GM21737 (cell line): ENCODE measurements around the gene PGLYRP2.

ENCODE experiments used
- ATAC-seq: cut with Tn5 transposase; IDR thresholded peaks from one replicate; pipeline ENCODE4 v1.9.1; 2021; ENCODE audit warnings: mild to moderate bottlenecking, moderate library complexity; ENCODE audit not compliant: unreplicated experiment

PGLYRP2 gene

DNA sequence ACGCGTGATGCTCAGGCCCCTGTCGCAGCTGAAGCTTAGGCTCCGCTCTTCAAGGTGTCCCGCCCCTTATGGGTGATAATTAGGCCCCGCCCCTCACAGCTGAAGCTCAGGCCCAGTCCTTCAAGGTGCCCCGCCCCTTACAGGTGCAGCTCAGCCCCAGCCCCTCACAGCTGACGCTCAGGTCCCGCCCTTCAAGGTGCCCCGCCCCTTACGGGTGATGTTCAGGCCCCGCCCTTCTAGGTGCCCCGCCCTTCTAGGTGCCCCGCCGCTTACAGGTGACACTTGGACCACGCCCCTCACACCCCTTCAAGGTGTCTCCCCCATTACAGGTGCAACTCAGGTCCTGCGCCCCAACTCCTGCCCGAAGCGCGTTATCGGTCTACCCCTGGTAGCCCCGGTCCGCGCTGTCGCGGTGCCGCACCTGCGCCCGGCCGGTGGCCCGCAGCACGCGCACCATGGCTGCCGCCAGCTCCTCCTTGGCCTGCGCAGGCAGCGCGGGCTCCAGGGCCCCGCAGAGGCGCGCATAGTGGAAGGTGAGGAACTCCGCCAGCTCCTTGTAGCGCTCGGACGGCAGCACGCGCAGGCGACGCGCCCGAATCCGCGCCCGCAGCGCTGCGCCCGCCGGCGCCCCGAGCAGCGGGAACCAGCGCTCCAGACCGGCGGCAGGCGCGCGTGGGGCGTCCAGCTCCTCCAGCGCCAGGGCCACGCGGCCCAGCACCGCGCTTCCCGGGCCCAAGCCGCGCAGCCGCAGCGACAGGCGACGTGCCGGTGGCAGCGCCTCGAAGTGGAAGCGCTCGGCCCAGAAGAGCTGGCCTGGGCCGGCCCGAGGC is 22.2 kb downstream of the PGLYRP2 start:
- no peak for ATAC-seq

DNA sequence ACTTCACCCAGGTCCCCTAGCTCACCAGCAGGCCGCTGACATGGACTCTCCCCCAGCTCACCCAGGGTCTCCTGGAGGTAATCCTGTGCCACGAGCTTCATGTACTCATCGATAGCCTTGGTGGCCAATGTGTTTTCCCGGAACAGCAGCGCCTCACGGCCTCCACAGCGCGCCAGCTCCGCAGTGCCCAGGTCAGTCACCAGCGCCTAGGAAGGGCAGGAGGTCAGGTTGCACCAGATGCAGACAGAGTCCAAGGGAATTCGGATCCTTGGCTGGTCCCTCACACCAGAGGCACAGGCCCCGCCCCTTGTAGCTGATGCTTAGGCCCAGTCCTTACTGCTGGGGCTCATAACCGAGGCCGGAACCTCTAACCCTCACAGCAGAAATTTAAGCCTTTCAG is 22.9 kb downstream of the PGLYRP2 start:
- no peak for ATAC-seq

DNA sequence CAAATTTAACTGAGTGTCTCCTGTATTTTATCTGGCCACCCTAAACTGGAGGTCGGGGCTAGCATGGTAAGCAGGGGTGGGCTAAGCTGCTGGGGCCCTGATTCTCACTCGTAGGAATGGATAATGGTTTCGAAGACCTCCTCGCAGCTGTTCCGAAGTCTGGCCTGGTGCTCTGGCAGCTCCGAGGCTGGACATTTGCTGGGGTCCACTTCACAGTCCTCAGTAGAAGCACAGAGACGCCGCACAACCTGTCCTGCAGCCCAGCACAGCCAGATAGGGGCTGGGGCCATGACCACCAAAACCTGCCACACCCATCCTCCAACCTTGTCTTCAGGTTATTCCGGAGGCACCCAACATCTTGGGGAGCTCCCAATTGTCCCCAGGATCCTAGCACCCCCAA is 23.3 kb downstream of the PGLYRP2 start:
- no peak for ATAC-seq

DNA sequence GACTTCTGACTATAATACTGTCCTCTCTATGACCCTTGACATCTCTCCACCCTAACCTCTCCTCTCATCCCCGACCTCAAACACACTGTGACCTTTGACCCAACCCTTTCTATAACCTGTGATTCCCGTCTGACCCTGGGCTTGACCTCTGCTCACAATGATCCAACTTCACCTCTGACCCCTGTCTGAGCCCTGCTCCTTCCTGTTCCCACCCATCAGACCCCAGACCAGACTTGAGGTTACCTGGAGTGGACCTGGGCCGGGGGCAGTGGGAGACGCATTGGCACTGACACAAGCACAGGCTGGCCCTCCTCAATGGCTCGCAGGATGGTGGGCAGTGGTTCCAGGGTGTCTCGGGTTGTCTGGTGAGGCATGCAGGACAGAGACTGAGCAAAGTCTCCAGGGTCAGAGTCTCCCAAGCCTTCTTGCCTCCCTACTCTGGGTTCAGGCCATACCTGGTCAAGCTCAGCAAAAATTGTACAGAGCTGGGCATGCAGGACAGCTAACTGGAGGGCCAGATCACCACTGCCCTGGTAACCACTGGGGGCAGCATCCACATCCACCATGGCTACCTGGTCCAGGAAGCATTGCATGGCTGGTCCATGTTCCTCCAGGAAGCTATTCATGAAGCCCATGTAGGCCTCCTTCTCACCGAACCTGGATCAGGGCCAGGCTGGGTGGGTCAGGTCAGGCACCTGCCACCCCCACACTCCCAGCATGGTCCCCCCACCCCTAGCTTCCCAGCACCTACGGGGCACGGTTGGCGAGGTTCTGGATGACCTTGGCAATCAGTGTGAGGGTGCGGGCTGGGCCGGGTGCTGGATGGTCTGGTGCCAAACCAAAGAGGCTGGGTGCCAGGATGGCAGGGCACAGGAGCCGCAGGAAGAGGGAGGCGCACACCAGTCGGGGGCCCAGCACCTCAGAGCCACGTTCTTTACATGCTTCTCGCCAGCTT is 25.1 kb downstream of the PGLYRP2 start:
- no peak for ATAC-seq

DNA sequence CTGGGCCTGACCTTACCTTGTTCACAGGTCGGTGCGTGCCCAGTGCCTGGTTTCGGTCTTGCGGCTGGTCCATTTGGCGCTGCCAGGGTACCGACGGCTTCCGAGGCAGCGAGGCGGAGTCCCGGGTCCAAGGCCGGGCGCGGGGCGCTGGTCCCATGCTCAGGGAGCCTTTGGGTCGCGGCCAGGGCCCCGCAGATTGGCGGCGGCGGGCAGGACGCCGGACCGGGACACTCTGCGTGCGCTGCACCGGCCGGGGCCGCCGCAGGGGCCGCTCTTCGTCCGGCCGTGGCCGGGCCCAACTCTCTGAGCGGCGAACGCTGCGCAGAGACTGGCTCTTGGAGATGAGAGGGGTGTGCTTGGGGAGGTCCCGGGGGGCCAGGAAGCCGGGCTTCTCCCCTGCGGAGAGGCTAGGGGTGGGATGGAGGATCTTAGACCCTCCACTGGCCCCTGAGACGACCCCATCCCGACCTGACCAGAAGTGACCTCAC is 26.2 kb downstream of the PGLYRP2 start:
- ATAC-seq, result no peak

DNA sequence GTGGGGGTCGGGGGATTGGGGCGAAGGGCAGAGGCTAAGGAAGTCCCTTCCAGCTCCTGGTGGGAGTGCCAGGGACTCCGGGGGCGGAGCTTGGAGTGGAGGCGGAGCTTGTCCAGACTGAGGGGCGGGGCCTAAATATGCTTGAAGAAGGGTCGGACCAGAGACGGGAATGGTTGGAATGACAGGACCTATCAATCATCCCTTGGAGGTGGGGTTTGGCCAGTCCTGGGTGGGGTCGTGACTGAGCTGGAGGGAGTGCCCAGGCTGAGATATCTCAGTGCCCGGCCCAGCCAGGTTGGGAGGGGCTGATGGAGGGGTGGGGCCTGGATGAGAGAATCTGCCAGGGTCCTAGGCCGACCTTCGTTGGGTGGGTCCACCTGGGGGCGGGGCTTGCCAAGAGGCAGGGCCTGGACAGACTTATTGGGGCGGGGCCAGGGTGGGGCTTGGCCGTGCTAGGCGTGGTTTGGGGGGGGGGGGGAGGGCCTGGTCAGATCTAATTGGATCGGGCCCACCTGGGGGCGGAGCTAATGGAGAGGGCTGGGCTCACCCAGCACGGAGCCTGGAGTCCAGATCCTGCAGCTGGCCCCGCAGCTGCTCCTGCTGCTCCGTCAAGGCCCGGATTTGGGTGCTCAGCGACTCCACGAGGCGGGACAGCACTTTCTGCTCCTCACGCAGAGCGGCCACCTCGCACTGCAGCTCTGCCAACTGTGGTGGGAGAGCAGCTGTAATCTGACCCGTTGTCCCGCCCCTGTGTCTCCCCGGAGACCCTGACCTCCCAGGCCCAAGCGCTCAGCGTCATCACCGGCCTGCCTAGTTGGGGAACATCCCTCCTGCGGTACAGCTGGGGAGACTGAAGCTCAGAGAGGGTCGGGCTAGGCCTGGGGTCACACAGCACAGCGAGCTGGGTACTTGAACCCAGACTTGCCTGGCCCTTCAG is 26.9 kb downstream of the PGLYRP2 start:
- no peak for ATAC-seq

DNA sequence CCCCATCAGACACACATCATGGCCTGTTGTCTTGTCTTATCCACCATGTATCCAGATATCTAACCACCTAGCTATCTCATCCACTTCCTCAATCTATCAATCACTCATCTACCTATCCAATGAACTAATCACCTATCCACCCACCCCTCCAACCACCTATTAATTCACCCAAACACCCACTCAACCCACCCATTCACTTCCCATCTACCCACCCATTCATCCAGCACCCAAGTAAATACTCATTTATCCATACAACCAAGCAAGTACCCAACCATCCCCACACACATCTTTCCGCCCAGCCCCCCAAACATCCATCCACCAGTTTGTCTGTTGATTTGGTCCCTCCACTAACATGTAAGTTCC is 28.8 kb downstream of the PGLYRP2 start:
- ATAC-seq, result no peak

DNA sequence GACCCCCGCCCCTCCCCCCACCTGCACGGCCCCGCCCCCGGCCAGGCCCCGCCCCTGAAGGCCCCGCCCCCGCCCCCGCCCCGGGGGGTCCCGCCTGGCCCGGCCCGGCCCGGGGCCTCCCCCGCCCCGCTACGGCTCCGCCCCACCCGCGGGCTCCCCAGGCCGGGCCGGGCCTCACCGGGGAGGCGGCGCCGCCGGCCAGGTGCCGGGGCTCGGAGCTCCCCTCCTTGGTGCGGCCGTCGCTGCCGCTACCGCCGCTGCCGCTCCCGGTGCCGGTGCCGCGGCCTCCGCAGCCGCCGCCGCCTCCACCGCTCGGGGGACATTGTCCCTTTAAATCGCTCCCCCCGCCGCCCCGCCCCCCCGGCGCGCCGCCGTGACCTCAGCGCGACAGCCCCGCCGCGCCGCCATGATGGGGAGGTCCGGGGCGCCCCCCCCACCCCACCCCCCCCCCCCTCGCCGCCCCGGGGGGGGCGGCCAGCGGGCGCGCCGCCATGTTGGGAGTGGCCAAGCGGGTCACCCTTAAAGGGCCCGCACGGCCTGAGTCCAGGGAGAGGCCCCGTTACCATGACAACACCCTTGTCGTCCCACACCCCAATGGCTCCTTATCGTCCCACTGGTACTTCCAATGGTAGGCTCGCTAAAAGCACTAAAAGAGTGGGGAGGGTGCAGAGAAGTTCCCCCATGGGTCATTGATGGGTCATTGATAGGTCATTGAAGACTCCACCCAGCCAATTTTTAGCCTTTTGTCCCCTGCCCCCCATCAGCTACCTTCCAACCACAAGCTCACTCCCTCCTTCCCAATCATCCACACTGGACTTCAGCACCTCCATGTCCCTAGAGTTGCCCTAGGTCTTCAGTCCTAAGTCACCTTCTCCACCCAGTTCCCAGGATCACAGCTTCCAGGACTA is 29.4 kb downstream of the PGLYRP2 start, which contains the start of gene WIZ:
TSS of gene WIZ (minus strand) at position 337 of the 908 bp plus-strand sequence. CDS start 1,649 bp downstream, outside the sequence.
- peak; percentile 46 for ATAC-seq

DNA sequence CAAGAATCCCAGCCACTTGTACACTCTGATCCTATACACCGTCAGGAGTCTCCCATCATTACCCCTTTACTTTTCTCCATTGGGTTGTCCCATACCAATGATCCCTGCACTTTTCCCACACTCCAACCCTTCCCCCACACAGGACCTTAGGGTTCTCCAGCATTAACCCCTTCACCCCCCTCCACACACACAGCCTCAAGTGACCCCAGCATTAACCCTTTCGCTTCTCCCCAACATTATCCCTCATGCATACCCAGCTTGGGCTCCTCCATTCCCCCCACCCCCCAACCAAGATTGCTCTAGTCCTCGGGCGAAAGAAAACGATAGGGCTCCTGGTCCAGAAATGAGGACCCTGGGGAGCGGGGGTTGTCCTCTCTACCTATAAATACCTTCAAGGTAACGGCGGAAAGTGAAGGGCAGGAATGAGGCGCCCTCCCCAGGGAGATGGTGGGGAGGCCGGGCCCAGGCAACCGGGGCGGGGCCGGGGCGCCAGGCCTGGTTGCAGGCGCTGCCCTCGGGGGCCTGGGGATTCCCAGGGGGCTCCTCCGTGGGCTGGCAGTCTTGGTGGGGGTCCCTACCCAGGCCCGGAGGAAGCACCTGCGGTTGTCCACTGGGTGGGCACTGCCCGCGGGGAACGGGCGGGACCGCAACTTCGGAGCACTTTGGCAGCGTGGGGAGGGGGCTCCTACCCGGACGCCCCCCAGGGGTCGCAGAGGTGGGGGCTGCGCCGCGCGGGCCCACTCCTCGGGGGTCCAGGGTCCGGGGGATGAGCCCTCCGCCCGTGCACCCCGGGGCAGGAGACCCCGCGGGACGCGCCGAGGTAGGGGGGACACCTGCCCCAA is 30.3 kb downstream of the PGLYRP2 start:
- ATAC-seq, result peak; percentile 11

DNA sequence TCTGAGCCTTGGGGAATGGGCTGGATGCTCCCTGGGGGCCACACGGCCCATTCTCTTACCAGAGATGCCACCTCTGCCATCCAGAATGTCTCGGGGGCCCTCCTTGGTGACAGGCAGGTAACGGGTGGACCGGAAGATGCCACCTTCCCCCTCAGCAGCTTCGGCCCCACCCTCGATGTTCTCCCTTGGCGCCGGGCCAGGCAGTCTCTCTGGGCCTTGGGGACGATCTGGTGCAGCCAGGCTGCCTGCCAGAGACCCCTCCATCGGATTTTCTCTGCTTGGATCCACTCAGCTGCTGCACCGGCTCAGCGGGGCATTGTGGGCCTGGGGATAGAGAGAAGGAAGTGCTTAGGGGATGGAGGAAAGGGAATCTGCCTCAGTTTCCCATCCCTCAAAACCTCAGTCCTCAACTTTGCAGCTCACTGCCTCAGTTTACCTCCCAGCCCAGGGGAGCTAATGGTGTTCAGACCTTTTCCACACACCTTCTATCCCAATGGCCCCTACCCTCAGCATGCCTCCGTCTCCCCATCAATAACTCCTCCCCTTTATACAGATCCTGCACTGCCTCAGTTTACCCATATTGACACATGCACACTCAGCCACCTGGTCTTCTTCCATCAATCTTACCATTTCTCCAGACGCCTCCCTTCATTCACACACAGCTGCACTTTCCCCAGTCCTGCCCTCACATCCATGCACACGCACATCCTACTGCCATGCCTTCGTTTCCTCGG is 31.1 kb downstream of the PGLYRP2 start:
- ATAC-seq, result no peak

DNA sequence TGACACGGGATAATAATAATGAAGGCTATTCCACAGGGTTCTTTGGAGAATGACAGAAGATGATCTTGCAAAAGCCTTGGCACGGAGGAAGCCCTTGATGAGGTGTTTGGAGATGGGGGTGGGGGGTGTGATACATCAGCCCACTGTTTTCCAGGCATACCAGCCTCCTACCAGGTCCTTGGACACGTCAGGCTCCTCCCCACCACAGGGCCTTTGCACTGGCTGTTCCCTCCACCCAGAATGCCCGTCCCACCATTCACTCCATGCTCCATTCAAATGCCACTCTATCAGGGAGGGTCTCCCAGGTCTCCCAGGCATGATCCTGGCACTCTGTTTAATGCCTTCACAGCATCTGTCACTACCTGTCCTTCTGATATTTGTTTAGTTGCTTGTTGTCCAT is 32.2 kb downstream of the PGLYRP2 start:
- no peak for ATAC-seq

DNA sequence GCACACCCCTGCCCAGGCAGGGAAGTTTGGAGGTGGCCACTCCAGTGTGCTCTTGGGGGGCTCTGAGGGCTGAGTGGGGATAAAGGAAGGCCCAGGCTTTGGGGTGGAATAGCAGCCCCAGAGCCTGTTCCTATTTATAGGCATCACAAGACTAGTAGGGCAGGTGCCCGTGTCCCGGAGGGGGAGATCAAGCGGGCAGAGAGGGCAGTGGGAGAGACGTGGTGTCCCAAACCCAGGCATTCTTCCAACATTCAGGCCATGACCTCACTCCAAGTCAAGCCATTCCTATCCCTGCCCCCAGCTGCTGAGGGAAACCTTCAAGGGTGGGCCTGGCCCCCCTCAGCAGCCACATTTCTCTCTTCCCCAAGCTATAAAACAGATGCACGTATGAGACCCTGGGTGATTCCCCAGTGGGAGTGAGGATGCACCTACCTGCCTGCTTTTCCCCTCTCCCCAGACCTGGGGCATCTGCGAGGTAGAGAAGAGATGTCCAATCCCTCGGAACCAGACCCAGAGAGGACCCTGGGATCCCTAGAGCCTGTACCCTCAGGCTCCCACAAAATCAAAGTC is 33.4 kb downstream of the PGLYRP2 start:
- ATAC-seq, result no peak

DNA sequence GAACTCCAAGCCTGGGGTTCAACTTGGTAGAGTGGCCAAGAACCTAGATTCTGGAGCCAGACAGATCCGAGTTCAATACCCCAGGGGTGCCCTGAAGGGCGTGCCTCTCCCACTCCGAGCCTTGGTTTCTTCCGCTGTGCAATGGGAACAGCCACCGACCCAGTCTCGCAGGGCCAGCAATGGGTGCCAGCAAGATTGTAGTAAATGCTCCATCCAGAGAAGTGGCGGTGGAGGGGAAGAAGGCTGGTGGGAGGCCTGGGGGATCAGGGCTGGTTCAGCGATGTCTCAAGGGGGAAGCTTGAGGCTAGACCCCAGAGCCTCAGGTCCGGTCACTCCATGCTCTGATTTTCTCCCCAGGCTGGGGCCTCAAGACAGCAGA is 34.1 kb downstream of the PGLYRP2 start:
- ATAC-seq, result no peak

DNA sequence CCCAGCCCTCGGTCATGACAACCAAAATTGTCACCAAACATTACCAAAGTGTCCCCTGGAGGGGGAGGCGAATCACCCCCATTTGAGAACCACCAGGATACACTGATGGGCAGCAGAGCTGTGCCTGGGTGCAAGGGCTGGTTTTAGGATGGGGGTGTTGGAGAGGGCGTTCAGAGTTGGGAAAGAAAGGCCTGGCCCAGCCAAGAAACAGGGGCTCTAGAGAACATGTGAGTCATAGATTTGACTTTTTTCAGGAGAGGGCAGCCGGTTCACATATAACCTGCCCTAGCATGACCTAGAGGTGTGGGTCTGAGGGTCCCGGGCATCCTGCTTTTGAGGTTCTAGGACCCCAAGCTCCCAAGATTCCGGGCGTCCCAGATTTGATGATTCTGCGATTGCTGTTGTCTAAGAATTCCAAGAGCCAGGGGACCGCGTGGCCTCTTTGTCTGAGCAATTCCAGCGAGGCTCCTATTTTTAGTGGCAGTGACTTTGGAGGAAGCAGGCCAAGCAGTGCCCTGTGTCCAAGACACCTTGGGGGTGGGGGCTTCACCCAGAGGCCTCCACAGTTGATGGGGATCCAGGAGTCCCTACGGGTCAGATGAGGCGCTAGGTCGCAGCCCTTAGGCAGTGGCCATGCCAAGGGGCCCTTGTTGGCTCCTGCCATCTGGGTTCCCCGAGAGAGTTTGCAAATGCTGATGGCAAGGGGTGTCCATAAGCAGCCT is 34.6 kb downstream of the PGLYRP2 start:
- ATAC-seq, result no peak

DNA sequence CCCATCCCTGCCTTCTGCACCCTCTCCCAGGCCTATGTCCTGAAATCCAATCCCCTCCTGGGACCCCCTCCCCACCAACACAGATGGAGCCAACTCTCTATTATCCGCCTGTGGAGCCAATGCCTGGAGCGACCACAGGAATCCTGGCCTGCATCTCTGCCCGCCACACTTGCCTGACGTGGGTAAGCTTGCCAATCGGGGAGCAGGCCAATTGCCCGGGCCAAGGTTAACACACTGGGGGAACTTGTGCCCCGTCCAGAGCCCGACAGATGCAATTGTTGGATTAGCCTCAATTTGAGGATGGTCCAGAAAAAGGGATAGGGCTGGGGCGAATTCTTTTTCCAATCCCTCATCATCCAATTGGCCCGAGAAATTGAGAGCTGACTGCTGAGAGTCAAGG is 35.5 kb downstream of the PGLYRP2 start:
- ATAC-seq, result no peak

DNA sequence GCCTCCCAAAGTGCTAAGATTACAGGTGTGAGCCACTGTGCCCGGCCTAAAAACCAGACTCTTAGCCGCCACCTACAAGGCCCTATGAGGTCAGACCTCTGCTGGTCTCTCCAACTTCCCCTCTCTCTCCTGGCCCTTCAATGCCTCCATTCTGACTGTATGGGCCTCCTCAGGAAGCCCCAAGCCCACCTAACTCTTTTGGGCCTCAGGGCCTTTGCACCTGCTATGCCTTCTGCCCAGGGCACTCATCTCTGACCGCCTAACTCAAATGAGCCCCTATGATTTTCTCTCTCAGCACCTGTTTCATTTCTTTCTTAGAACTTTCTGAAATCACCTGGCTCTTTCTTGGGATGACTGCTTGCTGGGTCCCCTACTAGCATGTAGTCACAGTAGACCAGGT is 36.0 kb downstream of the PGLYRP2 start:
- ATAC-seq, result no peak
